Brain microvascular endothelial cell (primary cell): ENCODE measurements around the gene KLK1.

Source experiments
- DNase-seq: peaks from one replicate; pipeline ENCODE4 v3.0.0-alpha.2; 2020
- H3K27ac ChIP-seq: fragments of 250-450 bp; sonication (Bioruptor Pico); 2 replicates; pipeline ENCODE4 v1.5.1; 2020; ENCODE audit warnings: mild to moderate bottlenecking, moderate library complexity
- H3K27me3 ChIP-seq: fragments of 250-450 bp; sonication (Bioruptor Pico); replicated peaks from 2 replicates; pipeline ENCODE4 v1.5.1; 2020; ENCODE audit warnings: mild to moderate bottlenecking
- H3K36me3 ChIP-seq: fragments of 250-450 bp; sonication (Bioruptor Pico); replicated peaks from 2 replicates; pipeline ENCODE4 v1.5.1; 2020; ENCODE audit warnings: mild to moderate bottlenecking
- H3K4me3 ChIP-seq: 2 replicates; pipeline ENCODE4 v1.5.1; 2011; ENCODE audit warnings: low read depth, mild to moderate bottlenecking, control low read depth, low read length, moderate library complexity
- CTCF ChIP-seq: IDR thresholded peaks from 2 replicates; pipeline ENCODE4 v1.5.1; 2011; ENCODE audit warnings: low read depth, mild to moderate bottlenecking, moderate library complexity, low read length, control low read depth, inconsistent platforms; ENCODE audit errors: missing control alignments
- in situ Hi-C: cut with HindIII; loops from 2 replicates; pipeline ENCODE4 v1.10.0; 2017; ENCODE audit warnings: low sequenced_read_pairs, low pct_ligation_motif_present

KLK1 gene

GRCh38 chr19:50839712-50840655 lies 16.4 kb upstream of the KLK1 start:
- in situ Hi-C loops, result no loop called here
- H3K36me3 ChIP-seq, result no peaks in the 10 kb centered on the region
- no peak overlapping the region for H3K27ac ChIP-seq
- TF ChIP-seq CTCF, result no peak
- no peaks in the 10 kb centered on the region for H3K27me3 ChIP-seq
- H3K4me3 ChIP-seq, result no peak overlapping the region
- DNase-seq, result no peak

GRCh38 chr19:50838239-50838638 lies 14.7 kb upstream of the KLK1 start:
- no peak for TF ChIP-seq CTCF
- Histone ChIP-seq H3K36me3 (no peaks in the 10 kb centered on the region), H3K27me3 (no peaks in the 10 kb centered on the region), H3K27ac (no peak overlapping the region), H3K4me3 (no peak overlapping the region)
- in situ Hi-C loops, result no loop called here
- no peak for DNase-seq

GRCh38 chr19:50837300-50837699 lies 13.7 kb upstream of the KLK1 start:
- in situ Hi-C loops, result no loop called here
- Histone ChIP-seq H3K27me3 (no peaks in the 10 kb centered on the region), H3K4me3 (no peak overlapping the region), H3K36me3 (no peaks in the 10 kb centered on the region), H3K27ac (no peak overlapping the region)
- TF ChIP-seq CTCF, result no peak
- DNase-seq, result no peak

- DNase-seq, result no peak
- Histone ChIP-seq H3K36me3 (no peaks in the 10 kb centered on the region), H3K27me3 (no peaks in the 10 kb centered on the region), H3K4me3 (no peak overlapping the region), H3K27ac (no peak overlapping the region)
- in situ Hi-C loops, result no loop called here
- no peak for TF ChIP-seq CTCF
Observed at GRCh38 chr19:50836543-50837195, 13.1 kb upstream of the KLK1 start.

GRCh38 chr19:50835785-50836542 lies 12.4 kb upstream of the KLK1 start:
- in situ Hi-C loops, result no loop called here
- no peaks in the 10 kb centered on the region for H3K36me3 ChIP-seq
- peak; percentile 50 for DNase-seq
- peak overlapping the region; percentile 60 for H3K4me3 ChIP-seq
- H3K27ac ChIP-seq, result no peak overlapping the region
- TF ChIP-seq CTCF, result no peak
- H3K27me3 ChIP-seq, result no peaks in the 10 kb centered on the region
